Measurements from ENCODE around the gene PCNX2.

The PCNX2 gene

DNA sequence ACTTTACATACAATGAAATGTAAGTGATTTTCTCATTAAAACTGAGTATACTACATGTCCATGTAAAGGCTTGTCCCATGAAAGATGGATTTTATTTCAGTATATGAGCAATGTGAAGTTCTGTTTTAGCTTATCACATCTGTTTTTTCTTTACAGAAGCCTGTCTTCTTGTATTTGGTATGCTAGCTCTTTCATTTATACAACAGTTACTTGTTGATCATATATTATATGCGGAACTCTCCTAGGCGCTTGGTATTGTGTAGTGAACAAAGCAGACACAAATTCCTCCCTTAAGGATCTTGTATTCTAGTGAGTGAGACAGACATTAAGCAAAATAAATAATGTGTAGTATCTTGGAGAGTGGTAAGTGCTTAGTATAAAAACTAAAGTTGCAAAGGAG lies 42.6 kb upstream of the PCNX2 start:
- CTCF ChIA-PET: no interaction called here
- TF ChIP-seq, protein P1, sequence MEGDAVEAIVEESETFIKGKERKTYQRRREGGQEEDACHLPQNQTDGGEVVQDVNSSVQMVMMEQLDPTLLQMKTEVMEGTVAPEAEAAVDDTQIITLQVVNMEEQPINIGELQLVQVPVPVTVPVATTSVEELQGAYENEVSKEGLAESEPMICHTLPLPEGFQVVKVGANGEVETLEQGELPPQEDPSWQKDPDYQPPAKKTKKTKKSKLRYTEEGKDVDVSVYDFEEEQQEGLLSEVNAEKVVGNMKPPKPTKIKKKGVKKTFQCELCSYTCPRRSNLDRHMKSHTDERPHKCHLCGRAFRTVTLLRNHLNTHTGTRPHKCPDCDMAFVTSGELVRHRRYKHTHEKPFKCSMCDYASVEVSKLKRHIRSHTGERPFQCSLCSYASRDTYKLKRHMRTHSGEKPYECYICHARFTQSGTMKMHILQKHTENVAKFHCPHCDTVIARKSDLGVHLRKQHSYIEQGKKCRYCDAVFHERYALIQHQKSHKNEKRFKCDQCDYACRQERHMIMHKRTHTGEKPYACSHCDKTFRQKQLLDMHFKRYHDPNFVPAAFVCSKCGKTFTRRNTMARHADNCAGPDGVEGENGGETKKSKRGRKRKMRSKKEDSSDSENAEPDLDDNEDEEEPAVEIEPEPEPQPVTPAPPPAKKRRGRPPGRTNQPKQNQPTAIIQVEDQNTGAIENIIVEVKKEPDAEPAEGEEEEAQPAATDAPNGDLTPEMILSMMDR (IDR thresholded peaks at IDR 0.05; ENCODE audit: insufficient read depth, low read length, missing control alignments): no peak
- POLR2A ChIA-PET: no interaction called here
- no peak for DNase-seq (ENCODE audit: low read depth, low spot score)
- H3K4me3 ChIP-seq (ENCODE audit: low read depth, low read length): no peak overlapping the region

DNA sequence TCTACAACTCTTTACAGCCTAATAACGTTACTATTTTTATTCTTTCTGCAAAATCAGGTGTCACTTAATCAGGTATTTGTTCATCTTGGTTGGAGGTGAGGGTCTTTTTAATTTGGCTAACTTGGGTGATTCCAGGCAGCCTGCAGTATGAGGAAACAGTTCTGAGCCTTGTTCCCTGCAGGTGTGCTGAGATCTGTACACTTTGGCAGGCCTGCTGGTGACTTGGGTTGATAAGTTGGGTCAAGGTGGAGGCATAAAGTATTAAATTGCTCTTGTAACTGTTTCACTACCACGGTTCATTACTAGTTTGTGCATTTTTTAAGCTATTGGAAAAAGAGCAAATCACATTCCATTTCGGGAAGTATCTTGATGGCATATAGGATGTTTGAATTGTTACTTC lies 42.0 kb upstream of the PCNX2 start:
- no peak overlapping the region for H3K4me3 ChIP-seq (ENCODE audit: low read depth, low read length)
- TF ChIP-seq, protein P1 (IDR thresholded peaks at IDR 0.05; ENCODE audit: insufficient read depth, low read length, missing control alignments): no peak
- DNase-seq (ENCODE audit: low read depth, low spot score): no peak
- ChIA-PET POLR2A (no interaction called here), CTCF (interaction anchor here (0.9 kb wide), 1 partner anchor 31 kb away, joined by 4 read pairs; no protein-coding TSS in a partner anchor)

DNA sequence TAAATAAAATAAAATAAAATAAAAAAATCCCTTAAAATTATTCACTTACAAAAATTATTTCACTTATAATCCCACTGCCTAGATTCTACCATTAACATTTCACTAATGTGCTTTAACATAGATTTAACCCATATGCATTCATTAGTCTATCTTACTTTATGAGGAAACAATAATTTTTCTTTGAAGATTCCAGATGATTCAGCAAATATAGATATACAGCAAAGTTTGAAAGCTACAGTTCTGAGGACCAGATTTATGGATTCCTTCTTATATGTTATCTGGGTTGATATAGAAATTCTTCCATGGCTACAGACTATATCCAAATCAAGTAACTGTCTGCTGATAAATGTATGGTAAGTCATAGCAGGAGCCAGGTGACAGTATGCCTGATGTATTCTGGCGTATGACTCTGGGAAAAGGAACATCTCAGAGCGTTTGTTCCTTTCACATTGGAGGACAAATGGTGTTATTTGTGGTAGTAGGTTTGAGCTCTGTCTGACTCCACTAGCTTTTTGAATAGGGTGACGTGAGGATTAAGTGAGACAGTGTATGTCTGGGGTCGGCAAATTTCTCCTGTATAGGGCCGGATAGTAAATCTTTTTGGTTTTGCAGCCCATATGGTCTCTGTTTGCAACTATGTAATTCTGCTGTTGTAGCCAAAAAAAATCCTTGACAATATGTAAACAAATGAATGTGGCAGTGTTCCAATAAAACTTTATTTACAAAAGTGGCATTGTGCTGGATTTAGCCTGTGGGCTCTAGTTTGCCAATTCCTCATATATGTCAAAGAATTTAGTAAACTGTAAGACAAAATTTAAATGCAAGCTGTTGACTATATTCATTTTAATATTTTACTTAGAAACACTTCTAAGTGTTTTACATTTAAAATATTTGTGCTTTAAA lies 41.3 kb upstream of the PCNX2 start:
- TF ChIP-seq, protein P1 (IDR thresholded peaks at IDR 0.05; ENCODE audit: insufficient read depth, low read length, missing control alignments): no peak
- CTCF ChIA-PET: interaction anchor here (0.9 kb wide), 1 partner anchor 31 kb away, joined by 4 read pairs; no protein-coding TSS in a partner anchor
- no peak overlapping the region for H3K4me3 ChIP-seq (ENCODE audit: low read depth, low read length)
- DNase-seq (ENCODE audit: low read depth, low spot score): no peak
- POLR2A ChIA-PET: no interaction called here

DNA sequence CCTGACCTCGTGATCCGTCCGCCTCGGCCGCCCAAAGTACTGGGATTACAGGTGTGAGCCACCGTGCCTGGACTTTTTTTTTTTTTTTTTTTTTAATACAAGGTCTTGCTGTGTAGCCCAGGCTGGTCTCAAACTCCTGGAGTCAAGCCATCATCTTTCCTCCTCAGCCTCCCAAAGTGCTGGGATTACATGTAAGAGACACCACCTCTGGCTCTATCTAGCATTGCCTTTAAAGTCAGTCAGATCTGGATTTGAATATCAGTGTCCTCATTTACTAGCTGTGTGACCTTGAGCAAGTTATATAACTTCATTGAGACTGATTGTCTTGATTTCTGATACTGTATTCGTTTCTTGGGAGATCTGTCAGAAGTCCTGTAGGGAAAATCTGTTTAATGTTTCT lies 38.6 kb upstream of the PCNX2 start:
- H3K4me3 ChIP-seq (ENCODE audit: low read depth, low read length): no peak overlapping the region
- TF ChIP-seq, protein P1 (IDR thresholded peaks at IDR 0.05; ENCODE audit: insufficient read depth, low read length, missing control alignments): no peak
- no peak for DNase-seq (ENCODE audit: low read depth, low spot score)
- CTCF ChIA-PET: no interaction called here
- POLR2A ChIA-PET: no interaction called here

DNA sequence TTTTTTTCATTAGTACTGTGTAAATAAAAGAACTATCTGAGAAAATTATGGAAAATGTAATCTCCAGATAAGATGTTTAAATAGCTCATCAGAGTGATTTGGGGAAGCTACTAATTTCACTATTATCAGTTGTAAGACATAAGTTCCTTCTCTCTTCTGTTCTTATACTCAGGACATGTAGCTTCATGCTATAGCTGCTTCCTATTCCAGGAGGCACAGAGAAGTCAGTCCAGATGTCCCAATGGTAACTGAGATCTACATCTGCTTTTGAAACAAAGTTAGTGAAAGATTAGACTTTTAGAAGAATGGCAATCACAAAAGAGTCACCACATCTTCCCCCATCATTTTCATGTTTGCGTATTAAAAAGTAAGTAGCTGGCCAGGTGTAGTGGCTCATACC lies 37.6 kb upstream of the PCNX2 start:
- TF ChIP-seq, protein P1 (IDR thresholded peaks at IDR 0.05; ENCODE audit: insufficient read depth, low read length, missing control alignments): no peak
- no peak overlapping the region for H3K4me3 ChIP-seq (ENCODE audit: low read depth, low read length)
- no peak for DNase-seq (ENCODE audit: low read depth, low spot score)
- ChIA-PET POLR2A (no interaction called here), CTCF (no interaction called here)

DNA sequence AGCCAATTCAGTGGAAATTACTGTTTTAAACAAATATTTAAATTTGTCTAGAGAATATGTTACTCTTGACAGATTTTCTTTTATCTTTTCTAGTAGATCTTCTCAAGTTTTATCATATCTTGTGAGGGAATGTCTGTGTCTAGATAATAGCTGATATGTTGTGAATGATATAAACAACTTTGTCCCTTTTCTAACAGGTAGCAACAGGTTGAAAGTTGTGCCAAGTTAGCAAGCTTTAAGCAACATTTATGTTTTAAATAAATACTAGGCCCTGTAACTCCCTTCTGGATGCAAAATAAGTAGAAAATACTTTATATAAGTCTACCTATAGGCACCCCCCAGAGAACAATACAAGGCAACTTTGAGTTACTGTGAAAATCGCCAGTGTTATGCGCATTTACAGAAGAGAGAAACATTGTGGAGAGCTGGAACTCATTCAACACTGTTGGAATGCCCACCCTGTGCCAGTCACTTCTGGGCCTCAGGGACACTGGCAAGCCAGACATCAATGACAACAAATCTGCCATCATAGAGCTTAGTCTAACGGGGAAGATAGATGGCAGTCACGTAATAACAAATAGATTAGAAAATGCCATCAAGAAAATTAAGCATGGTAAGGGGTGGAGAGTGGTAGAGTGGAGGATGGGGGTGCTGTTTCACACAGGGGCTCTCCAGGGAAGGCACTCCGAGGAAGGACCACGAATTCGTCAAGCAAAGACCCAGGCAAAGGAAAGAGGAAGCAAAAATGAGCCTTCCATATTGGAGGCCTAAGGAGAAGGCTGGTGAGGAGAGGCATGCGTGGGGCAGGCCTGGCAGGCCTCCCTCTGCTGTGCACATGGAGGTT lies 36.4 kb upstream of the PCNX2 start:
- TF ChIP-seq, protein P1 (IDR thresholded peaks at IDR 0.05; ENCODE audit: insufficient read depth, low read length, missing control alignments): no peak
- POLR2A ChIA-PET: no interaction called here
- H3K4me3 ChIP-seq (ENCODE audit: low read depth, low read length): no peak overlapping the region
- CTCF ChIA-PET: no interaction called here
- DNase-seq (ENCODE audit: low read depth, low spot score): no peak

Data from AG04449 (cell line).